IMR-90 (cell line): ENCODE measurements around the gene CEACAM16. TPM values are rescaled to one million over a fixed set of nuclear protein-coding genes. Genes with fewer than 3 reads are reported as not detected.

Source experiments
- ATAC-seq: fragments of 200-7000 bp; cut with Tn5 transposase; 2 replicates; pipeline ENCODE4 v1.9.1; 2020; ENCODE audit warnings: low read depth, mild to moderate bottlenecking, moderate library complexity
- BruUV-seq: library from RNA; stranded (reverse); fragments of 400-500 nt; replicated peaks from 2 replicates; lab custom pipeline; 2021; lab: Mats Ljungman, UMichigan
- CTCF ChIA-PET: fragments of 300-600 bp; formaldehyde crosslinking; extraction: SDS; loops from one replicate; lab custom pipeline; 2021; ENCODE audit warnings: antibody characterized with exemption; lab: Yijun Ruan, JAX
- POLR2A ChIA-PET: fragments of 300-600 bp; sonication (Branson Sonifier 250); formaldehyde crosslinking; loops from one replicate; lab custom pipeline; 2022; ENCODE audit warnings: antibody characterized with exemption; ENCODE audit not compliant: unreplicated experiment; lab: Charles Lee
- DNase-seq: peaks from one replicate; pipeline ENCODE4 v3.0.0; 2013
- H2AFZ ChIP-seq: replicated peaks from 2 replicates; pipeline ENCODE3; 2013; ENCODE audit warnings: low read length, mild to moderate bottlenecking; ENCODE audit not compliant: poor library complexity
- H2AK5ac ChIP-seq: 2 replicates; pipeline ENCODE4 v1.6.1; 2013; ENCODE audit warnings: low read depth, low read length, inconsistent platforms
- H2AK9ac ChIP-seq: replicated peaks from 2 replicates; pipeline ENCODE3; 2013; ENCODE audit warnings: mild to moderate bottlenecking, low read depth, low read length, moderate library complexity; ENCODE audit not compliant: poor library complexity
- H2BK120ac ChIP-seq: 2 replicates; pipeline ENCODE4 v1.6.1; 2013; ENCODE audit warnings: low read depth, low read length, inconsistent platforms
- H2BK15ac ChIP-seq: 3 replicates; pipeline ENCODE4 v1.6.1; 2013; ENCODE audit warnings: low read depth, low read length, inconsistent platforms
- H2BK20ac ChIP-seq: 2 replicates; pipeline ENCODE4 v1.6.1; 2013; ENCODE audit warnings: low read depth, mild to moderate bottlenecking, inconsistent platforms, low read length, moderate library complexity
- H2BK5ac ChIP-seq: 2 replicates; pipeline ENCODE4 v1.6.1; 2013; ENCODE audit warnings: mild to moderate bottlenecking, low read depth, low read length, inconsistent platforms; ENCODE audit not compliant: poor library complexity, severe bottlenecking
- H3K14ac ChIP-seq: replicated peaks from 2 replicates; pipeline ENCODE4 v1.6.1; 2013; ENCODE audit warnings: low read depth, low read length, inconsistent platforms
- H3K18ac ChIP-seq: 2 replicates; pipeline ENCODE4 v1.6.1; 2013; ENCODE audit warnings: low read depth, low read length, control low read depth
- H3K23ac ChIP-seq: 2 replicates; pipeline ENCODE4 v1.6.1; 2013; ENCODE audit warnings: low read depth, low read length, inconsistent platforms
- H3K27ac ChIP-seq: 2 replicates; pipeline ENCODE4 v1.5.1; 2013; ENCODE audit warnings: mild to moderate bottlenecking, control low read depth, low read length; ENCODE audit not compliant: insufficient read depth
- H3K27me3 ChIP-seq: 2 replicates; pipeline ENCODE4 v1.6.1; 2013; ENCODE audit warnings: low read length; ENCODE audit not compliant: control insufficient read depth, insufficient read depth
- H3K36me3 ChIP-seq: 2 replicates; pipeline ENCODE4 v1.6.1; 2013; ENCODE audit warnings: low read length, mixed read lengths; ENCODE audit not compliant: control insufficient read depth, insufficient read depth
- H3K4ac ChIP-seq: 2 replicates; pipeline ENCODE4 v1.6.1; 2013; ENCODE audit warnings: low read depth, low read length, inconsistent platforms
- H3K4me1 ChIP-seq: 2 replicates; pipeline ENCODE4 v1.6.1; 2013; ENCODE audit warnings: low read length, mixed read lengths; ENCODE audit not compliant: control insufficient read depth, insufficient read depth
- H3K4me2 ChIP-seq: 2 replicates; pipeline ENCODE4 v1.6.1; 2013; ENCODE audit warnings: low read depth, mild to moderate bottlenecking, control low read depth, low read length, moderate library complexity
- H3K4me3 ChIP-seq: 2 replicates; pipeline ENCODE4 v1.5.1; 2013; ENCODE audit warnings: low read depth, mild to moderate bottlenecking, control low read depth, low read length, moderate library complexity; ENCODE audit not compliant: insufficient read depth
- H3K56ac ChIP-seq: 2 replicates; pipeline ENCODE4 v1.6.1; 2013; ENCODE audit warnings: low read length, inconsistent platforms; ENCODE audit not compliant: insufficient read depth; ENCODE audit errors: extremely low read depth
- H3K79me1 ChIP-seq, 2 experiments: 2 replicates each; pipeline ENCODE4 v1.6.1; 2013; ENCODE audit warnings: low read length in 2 of 2, inconsistent platforms in 1 of 2, low read depth in 1 of 2
- H3K9ac ChIP-seq: 2 replicates; pipeline ENCODE4 v1.6.1; 2013; ENCODE audit warnings: low read depth, low read length, control low read depth
- H3K9me1 ChIP-seq: 2 replicates; pipeline ENCODE4 v1.6.1; 2013; ENCODE audit warnings: low read length, inconsistent platforms; ENCODE audit not compliant: insufficient read depth
- H3K9me3 ChIP-seq: 2 replicates; pipeline ENCODE4 v1.6.1; 2013; ENCODE audit warnings: low read length; ENCODE audit not compliant: control insufficient read depth, insufficient read depth
- H4K20me1 ChIP-seq: 2 replicates; pipeline ENCODE4 v1.6.1; 2013; ENCODE audit warnings: low read length, inconsistent platforms; ENCODE audit not compliant: insufficient read depth
- H4K5ac ChIP-seq: 2 replicates; pipeline ENCODE4 v1.6.1; 2013; ENCODE audit warnings: mild to moderate bottlenecking, low read depth, low read length, control low read depth
- H4K8ac ChIP-seq, 2 experiments: 2 replicates each; pipeline ENCODE4 v1.6.1; 2013; ENCODE audit warnings: low read depth in 2 of 2, low read length in 2 of 2, control low read depth in 1 of 2, inconsistent platforms in 1 of 2
- H4K91ac ChIP-seq: 2 replicates; pipeline ENCODE4 v1.6.1; 2013; ENCODE audit warnings: low read depth, low read length, inconsistent platforms; ENCODE audit not compliant: insufficient read depth
- CEBPB ChIP-seq: IDR thresholded peaks from 2 replicates; pipeline ENCODE4 v1.6.1; 2012; ENCODE audit warnings: low read depth, low read length, improper control_type of control experiment
- NFE2L2 ChIP-seq: fragments of 150-350 bp; IDR thresholded peaks from 2 replicates; pipeline ENCODE4 v1.6.1; 2016; ENCODE audit warnings: low read depth, mild to moderate bottlenecking, low read length
- RAD21 ChIP-seq: IDR thresholded peaks from 2 replicates; pipeline ENCODE4 v1.6.1; 2012; ENCODE audit warnings: low read length, improper control_type of control experiment
- WGBS, 2 experiments: methylation state at CpG; one replicate each; pipeline versions ENCODE4 v1.1.5 to v1.1.7; 2013; ENCODE audit warnings: missing lambda C conversion rate in 2 of 2; ENCODE audit not compliant: insufficient read length in 1 of 2; ENCODE audit errors: extremely low coverage in 2 of 2; 5-methylcytosine and 5-hydroxymethylcytosine counted together
- dilution Hi-C: fragments of 300-500 bp; cut with HindIII; formaldehyde crosslinking; loops from one replicate; pipeline ENCODE4 v1.14.3; 2018; ENCODE audit warnings: low sequenced_read_pairs; ENCODE audit not compliant: unreplicated experiment
- in situ Hi-C: fragments of 300-500 bp; cut with MboI; formaldehyde crosslinking; loops from 3 replicates; pipeline ENCODE4 v1.14.3; 2019; ENCODE audit warnings: low sequenced_read_pairs, inconsistent platforms, mixed read lengths
- intact Hi-C: fragments of 100-400 bp; cut with micrococcal nuclease; formaldehyde crosslinking; loops from 2 replicates; pipeline ENCODE4 v1.10.0; 2022
- polyA plus RNA-seq, 3 experiments: library from polyadenylated mRNA; depleted of rRNA; stranded (reverse); fragments of >200 nt; gene quantifications; 2 replicates each; pipeline ENCODE4 v1.2.3, GENCODE V29; 2012; ENCODE audit warnings: low replicate concordance in 1 of 3
- total RNA-seq: library from RNA; depleted of rRNA; stranded (reverse); fragments of >200 nt; gene quantifications from 2 replicates; pipeline ENCODE4 v1.2.3, GENCODE V29; 2012

The CEACAM16 gene
- total and polyA plus RNA-seq, 2 of the 4 experiments (the other 2 are of a cell fraction) = not detected

DNA sequence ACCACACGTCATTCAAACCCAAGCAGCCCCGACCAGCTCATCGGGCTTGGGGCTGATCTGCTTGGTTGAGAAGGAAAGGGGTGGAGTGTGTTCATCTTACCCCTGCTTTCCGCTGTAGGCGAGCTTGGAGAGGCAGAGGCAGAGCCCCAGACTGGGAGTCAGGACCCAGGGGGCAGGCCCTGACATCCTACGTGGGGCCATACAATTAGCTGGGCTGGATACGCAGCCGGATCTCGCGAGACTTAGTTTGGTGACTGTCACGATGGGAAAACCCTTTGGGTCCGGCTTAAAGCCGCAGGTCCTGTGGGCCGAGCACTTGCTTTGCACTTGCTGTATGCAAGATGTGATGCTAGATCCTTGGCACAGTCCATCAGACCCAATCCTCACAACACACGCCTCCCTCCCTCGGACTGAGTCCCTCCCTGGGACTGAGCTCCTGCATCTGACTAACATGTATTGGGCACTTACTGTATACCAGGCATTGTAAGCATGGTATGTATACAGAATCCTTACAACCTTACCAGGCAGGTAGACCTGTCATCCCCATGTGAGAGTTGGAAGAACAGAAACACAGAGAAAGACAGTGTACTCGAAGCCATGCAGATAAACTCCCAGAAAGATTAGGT, 3.7 kb downstream of the CEACAM16 start:
- H3K27me3 ChIP-seq = peaks cover 12% of the 10 kb centered on the region
- H3K4ac ChIP-seq = no peak overlapping the region
- no peak overlapping the region for H3K56ac ChIP-seq
- H4K8ac ChIP-seq = no peak overlapping the region
- 0 out of 2 replicates have a peak overlapping the region, but pooled peaks have one; percentile 14 for H2BK20ac ChIP-seq
- ChIA-PET POLR2A (no interaction called here), CTCF (no interaction called here)
- no peak overlapping the region for H4K5ac ChIP-seq
- H3K36me3 ChIP-seq = no peaks in the 10 kb centered on the region
- no TSS peak for BruUV-seq
- dilution Hi-C loops (no loop called here), in situ Hi-C loops (no loop called here), intact Hi-C loops (no loop called here)
- H3K23ac ChIP-seq = no peak overlapping the region
- H3K4me2 ChIP-seq = no peak overlapping the region
- no peak overlapping the region for H2BK15ac ChIP-seq
- no peaks in the 10 kb centered on the region for H3K4me1 ChIP-seq
- no peak overlapping the region for H2BK5ac ChIP-seq
- 80% methylated on average over 10 of the region's 17 CpGs; no CpG with 5 or more reads in 1 of the 2 experiments for WGBS, 2 experiments
- no peak overlapping the region for H3K18ac ChIP-seq
- H3K9me3 ChIP-seq = no peaks in the 10 kb centered on the region
- H3K9me1 ChIP-seq = no peaks in the 10 kb centered on the region
- H3K79me1 ChIP-seq = no peaks in the 10 kb centered on the region
- H3K4me3 ChIP-seq = no peak overlapping the region
- H2AK5ac ChIP-seq = no peak overlapping the region
- H2BK120ac ChIP-seq = no peak overlapping the region
- no peaks in the 10 kb centered on the region for H4K20me1 ChIP-seq
- TF ChIP-seq RAD21 = no peak
- no peak for TF ChIP-seq CEBPB
- no peak for TF ChIP-seq NFE2L2
- no peak overlapping the region for H4K91ac ChIP-seq
- H3K9ac ChIP-seq = no peak overlapping the region
- no peak overlapping the region for H3K14ac ChIP-seq
- no peak overlapping the region for H2AFZ ChIP-seq
- H2AK9ac ChIP-seq = no peak overlapping the region
- H3K27ac ChIP-seq = no peak overlapping the region
- ATAC-seq (no peak), DNase-seq (no peak)
